ENCODE results near the gene CABCOCO1. TPM values are rescaled to one million over a fixed set of nuclear protein-coding genes. Genes with fewer than 3 reads are reported as not detected.

The CABCOCO1 gene
- total and polyA plus RNA-seq, 2 of the 13 experiments (the other 11 are each of a cell fraction or from before 2014, with no cell fraction given): not detected

DNA sequence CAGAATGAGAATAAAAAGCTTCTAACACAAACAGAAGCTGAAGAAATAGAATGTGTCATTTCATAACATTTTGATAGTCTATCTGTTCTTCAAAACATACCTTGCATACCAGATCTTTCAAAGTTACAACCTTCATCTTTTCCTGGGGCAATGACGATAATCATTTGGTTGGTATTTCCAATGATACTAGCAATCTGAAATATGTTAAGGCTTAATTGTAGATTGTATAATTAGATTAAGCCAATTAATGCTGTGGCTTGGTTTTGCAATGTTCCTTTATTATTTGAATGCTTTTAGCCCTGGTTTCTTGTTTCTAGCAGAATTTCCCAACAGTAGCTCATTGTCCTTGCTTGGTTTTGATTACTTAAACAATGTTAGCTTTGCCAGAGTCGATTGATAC is 84.6 kb downstream of the CABCOCO1 start:
- intact Hi-C loops (cut with micrococcal nuclease; ENCODE audit: unreplicated experiment) (no loop called here), in situ Hi-C loops (cut with HindIII; ENCODE audit: extremely low pct_ligation_motif_present, low pct_unique_long_range_greater_than_20kb) (no loop called here)
- no TSS peak for BruUV-seq (replicated peaks)
- FAIRE-seq (no peak), ATAC-seq (peak; percentile 23; the same call in 2 of the 3 replicates), DNase-seq (ENCODE audit: low spot score) (peak; percentile 46)
- Histone ChIP-seq H3K9ac (ENCODE audit: insufficient read depth, low read depth, low read length) (no peak overlapping the region), H2AFZ (ENCODE audit: low read length) (no peak overlapping the region), H3K27me3 (ENCODE audit: control insufficient read depth in 1 of 2, insufficient read depth in 2 of 2, low read length in 2 of 2) (no peaks in the 10 kb centered on the region), H3K36me3 (replicated peaks in 1 of 2; ENCODE audit: control insufficient read depth in 1 of 2, insufficient read depth in 2 of 2, low read length in 2 of 2) (no peaks in the 10 kb centered on the region), H3K79me2 (ENCODE audit: insufficient read depth, low read length) (no peaks in the 10 kb centered on the region), H3K4me3 (replicated peaks in 1 of 3; ENCODE audit: insufficient read depth in 1 of 3, low read depth in 2 of 3, low read length in 3 of 3) (no peak overlapping the region; a peak in 1 of 6 replicates), H3K4me2 (ENCODE audit: low read depth, low read length) (peak overlapping the region; percentile 11; the same call in 1 of the 2 replicates), H4K20me1 (ENCODE audit: insufficient read depth, low read length) (no peaks in the 10 kb centered on the region), H3K9me3 (ENCODE audit: low read length) (peaks cover 4% of the 10 kb centered on the region; the same call in 1 of the 2 replicates), H3K4me1 (ENCODE audit: insufficient read depth, low read length) (peaks cover 35% of the 10 kb centered on the region), H3K27ac (ENCODE audit: extremely low read length, insufficient read depth, low read length) (no peak overlapping the region)
- POLR2A ChIA-PET: no interaction called here
- CTCF ChIA-PET (ENCODE audit: low intra/inter-chr PET ratio, low total read pairs): no interaction called here
- 3% methylated on average over 2 of the region's 2 CpGs for WGBS (ENCODE audit: low lambda C conversion rate)
- no peak for TF ChIP-seq KMT2B (CRISPR knock-in tag; IDR thresholded peaks at IDR 0.05)
- peak; percentile 40; the same call in 1 of the 2 replicates for TF ChIP-seq SOX5 (CRISPR knock-in tag; IDR thresholded peaks at IDR 0.05; ENCODE audit: borderline replicate concordance)
- TF ChIP-seq IRX3 (CRISPR knock-in tag; IDR thresholded peaks at IDR 0.05; ENCODE audit: borderline replicate concordance, low read depth): no peak
- TF ChIP-seq, protein P1, sequence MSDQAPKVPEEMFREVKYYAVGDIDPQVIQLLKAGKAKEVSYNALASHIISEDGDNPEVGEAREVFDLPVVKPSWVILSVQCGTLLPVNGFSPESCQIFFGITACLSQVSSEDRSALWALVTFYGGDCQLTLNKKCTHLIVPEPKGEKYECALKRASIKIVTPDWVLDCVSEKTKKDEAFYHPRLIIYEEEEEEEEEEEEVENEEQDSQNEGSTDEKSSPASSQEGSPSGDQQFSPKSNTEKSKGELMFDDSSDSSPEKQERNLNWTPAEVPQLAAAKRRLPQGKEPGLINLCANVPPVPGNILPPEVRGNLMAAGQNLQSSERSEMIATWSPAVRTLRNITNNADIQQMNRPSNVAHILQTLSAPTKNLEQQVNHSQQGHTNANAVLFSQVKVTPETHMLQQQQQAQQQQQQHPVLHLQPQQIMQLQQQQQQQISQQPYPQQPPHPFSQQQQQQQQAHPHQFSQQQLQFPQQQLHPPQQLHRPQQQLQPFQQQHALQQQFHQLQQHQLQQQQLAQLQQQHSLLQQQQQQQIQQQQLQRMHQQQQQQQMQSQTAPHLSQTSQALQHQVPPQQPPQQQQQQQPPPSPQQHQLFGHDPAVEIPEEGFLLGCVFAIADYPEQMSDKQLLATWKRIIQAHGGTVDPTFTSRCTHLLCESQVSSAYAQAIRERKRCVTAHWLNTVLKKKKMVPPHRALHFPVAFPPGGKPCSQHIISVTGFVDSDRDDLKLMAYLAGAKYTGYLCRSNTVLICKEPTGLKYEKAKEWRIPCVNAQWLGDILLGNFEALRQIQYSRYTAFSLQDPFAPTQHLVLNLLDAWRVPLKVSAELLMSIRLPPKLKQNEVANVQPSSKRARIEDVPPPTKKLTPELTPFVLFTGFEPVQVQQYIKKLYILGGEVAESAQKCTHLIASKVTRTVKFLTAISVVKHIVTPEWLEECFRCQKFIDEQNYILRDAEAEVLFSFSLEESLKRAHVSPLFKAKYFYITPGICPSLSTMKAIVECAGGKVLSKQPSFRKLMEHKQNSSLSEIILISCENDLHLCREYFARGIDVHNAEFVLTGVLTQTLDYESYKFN (CRISPR knock-in tag; conservative IDR thresholded peaks at IDR 0.05): 0 out of 2 replicates have a peak, but pooled peaks have one; percentile 27
- TF ChIP-seq SMYD3 (CRISPR knock-in tag; IDR thresholded peaks at IDR 0.05): no peak
- TF ChIP-seq, protein P2, sequence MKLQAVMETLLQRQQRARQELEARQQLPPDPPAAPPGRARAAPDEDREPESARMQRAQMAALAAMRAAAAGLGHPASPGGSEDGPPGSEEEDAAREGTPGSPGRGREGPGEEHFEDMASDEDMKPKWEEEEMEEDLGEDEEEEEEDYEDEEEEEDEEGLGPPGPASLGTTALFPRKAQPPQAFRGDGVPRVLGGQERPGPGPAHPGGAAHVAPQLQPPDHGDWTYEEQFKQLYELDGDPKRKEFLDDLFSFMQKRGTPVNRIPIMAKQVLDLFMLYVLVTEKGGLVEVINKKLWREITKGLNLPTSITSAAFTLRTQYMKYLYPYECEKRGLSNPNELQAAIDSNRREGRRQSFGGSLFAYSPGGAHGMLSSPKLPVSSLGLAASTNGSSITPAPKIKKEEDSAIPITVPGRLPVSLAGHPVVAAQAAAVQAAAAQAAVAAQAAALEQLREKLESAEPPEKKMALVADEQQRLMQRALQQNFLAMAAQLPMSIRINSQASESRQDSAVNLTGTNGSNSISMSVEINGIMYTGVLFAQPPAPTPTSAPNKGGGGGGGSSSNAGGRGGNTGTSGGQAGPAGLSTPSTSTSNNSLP (IDR thresholded peaks at IDR 0.05; ENCODE audit: low read depth, low read length): 0 out of 2 replicates have a peak, but pooled peaks have one; percentile 13
- TF ChIP-seq SOX6 (IDR thresholded peaks at IDR 0.05): no peak
- peak; percentile 56; the same call in 1 of the 2 replicates for TF ChIP-seq SOX6 (CRISPR knock-in tag; IDR thresholded peaks at IDR 0.05)
- no peak for TF ChIP-seq PHF5A (CRISPR knock-in tag; IDR thresholded peaks at IDR 0.05; ENCODE audit: low read depth, unreplicated experiment)
- TF ChIP-seq ZNF234 (CRISPR knock-in tag; conservative IDR thresholded peaks at IDR 0.05): no peak
- TF ChIP-seq MIXL1 (CRISPR knock-in tag; IDR thresholded peaks at IDR 0.05): 0 out of 2 replicates have a peak, but pooled peaks have one; percentile 27
- no peak for TF ChIP-seq SOX13 (IDR thresholded peaks at IDR 0.05)
- peak in 1 of 2 experiments; percentile 63; a peak in 2 of 4 replicates for TF ChIP-seq SOX13 (CRISPR knock-in tag; conservative IDR thresholded peaks at IDR 0.05 in 1 of 2, IDR thresholded peaks at IDR 0.05 in 1 of 2)
- peak; percentile 61; the same call in 1 of the 2 replicates for TF ChIP-seq GATAD2A (CRISPR knock-in tag; IDR thresholded peaks at IDR 0.05)
- TF ChIP-seq FOSL2 (CRISPR knock-in tag; IDR thresholded peaks at IDR 0.05): no peak
- TF ChIP-seq, protein P3, sequence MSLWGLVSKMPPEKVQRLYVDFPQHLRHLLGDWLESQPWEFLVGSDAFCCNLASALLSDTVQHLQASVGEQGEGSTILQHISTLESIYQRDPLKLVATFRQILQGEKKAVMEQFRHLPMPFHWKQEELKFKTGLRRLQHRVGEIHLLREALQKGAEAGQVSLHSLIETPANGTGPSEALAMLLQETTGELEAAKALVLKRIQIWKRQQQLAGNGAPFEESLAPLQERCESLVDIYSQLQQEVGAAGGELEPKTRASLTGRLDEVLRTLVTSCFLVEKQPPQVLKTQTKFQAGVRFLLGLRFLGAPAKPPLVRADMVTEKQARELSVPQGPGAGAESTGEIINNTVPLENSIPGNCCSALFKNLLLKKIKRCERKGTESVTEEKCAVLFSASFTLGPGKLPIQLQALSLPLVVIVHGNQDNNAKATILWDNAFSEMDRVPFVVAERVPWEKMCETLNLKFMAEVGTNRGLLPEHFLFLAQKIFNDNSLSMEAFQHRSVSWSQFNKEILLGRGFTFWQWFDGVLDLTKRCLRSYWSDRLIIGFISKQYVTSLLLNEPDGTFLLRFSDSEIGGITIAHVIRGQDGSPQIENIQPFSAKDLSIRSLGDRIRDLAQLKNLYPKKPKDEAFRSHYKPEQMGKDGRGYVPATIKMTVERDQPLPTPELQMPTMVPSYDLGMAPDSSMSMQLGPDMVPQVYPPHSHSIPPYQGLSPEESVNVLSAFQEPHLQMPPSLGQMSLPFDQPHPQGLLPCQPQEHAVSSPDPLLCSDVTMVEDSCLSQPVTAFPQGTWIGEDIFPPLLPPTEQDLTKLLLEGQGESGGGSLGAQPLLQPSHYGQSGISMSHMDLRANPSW (CRISPR knock-in tag; IDR thresholded peaks at IDR 0.05; ENCODE audit: borderline replicate concordance): no peak
- no peak for TF ChIP-seq ZBTB20 (CRISPR knock-in tag; IDR thresholded peaks at IDR 0.05; ENCODE audit: borderline replicate concordance, low read depth)
- TF ChIP-seq DMAP1 (CRISPR knock-in tag; IDR thresholded peaks at IDR 0.05): no peak

Measured in HepG2 (cell line).